ENCODE data around the gene SPEF1.
A peak's percentile ranks its signal among the peaks of the same experiment; 100 is the strongest.

The SPEF1 gene

GRCh38 chr20:3784216-3784853 lies 3.1 kb upstream of the SPEF1 start:
- Mint-ChIP-seq H3K4me1 (peaks cover 45% of the 10 kb centered on the region), H3K36me3 (ENCODE audit: low read depth) (peaks cover 4% of the 10 kb centered on the region), H3K27ac (no peak overlapping the region), H3K9me3 (no peaks in the 10 kb centered on the region), H3K27me3 (ENCODE audit: low read depth) (peaks cover 14% of the 10 kb centered on the region), H3K4me3 (peak overlapping the region; percentile 70 to 73 (median 72))
- no peak for TF ChIP-seq CTCF (IDR thresholded peaks at IDR 0.05; ENCODE audit: unreplicated experiment in 3 of 3)

GRCh38 chr20:3783511-3784195 lies 2.4 kb upstream of the SPEF1 start:
- Mint-ChIP-seq H3K4me3 (peak overlapping the region; percentile 59 to 77 (median 60)), H3K4me1 (peaks cover 44% of the 10 kb centered on the region), H3K27me3 (ENCODE audit: low read depth) (peaks cover 20% of the 10 kb centered on the region), H3K36me3 (ENCODE audit: low read depth) (peaks cover 4% of the 10 kb centered on the region), H3K9me3 (no peaks in the 10 kb centered on the region), H3K27ac (peak overlapping the region in 1 of 3 experiments; percentile 46)
- no peak for TF ChIP-seq CTCF (IDR thresholded peaks at IDR 0.05; ENCODE audit: unreplicated experiment in 3 of 3)

- Mint-ChIP-seq H3K27ac (peak overlapping the region; percentile 46 to 80 (median 63)), H3K9me3 (no peaks in the 10 kb centered on the region), H3K36me3 (ENCODE audit: low read depth) (peaks cover 4% of the 10 kb centered on the region), H3K4me1 (peaks cover 38% of the 10 kb centered on the region), H3K4me3 (peak overlapping the region; percentile 64 to 78 (median 74)), H3K27me3 (ENCODE audit: low read depth) (peaks cover 25% of the 10 kb centered on the region)
- no peak for TF ChIP-seq CTCF (IDR thresholded peaks at IDR 0.05; ENCODE audit: unreplicated experiment in 3 of 3)
Observed at GRCh38 chr20:3783068-3783489, 1.8 kb upstream of the SPEF1 start.

- peaks cover 37% of the 10 kb centered on the region for H3K4me1 Mint-ChIP-seq
- no peaks in the 10 kb centered on the region for H3K9me3 Mint-ChIP-seq
- TF ChIP-seq CTCF (IDR thresholded peaks at IDR 0.05; ENCODE audit: unreplicated experiment in 3 of 3) = no peak
- peaks cover 29% of the 10 kb centered on the region for H3K27me3 Mint-ChIP-seq (ENCODE audit: low read depth)
- peaks cover 4% of the 10 kb centered on the region for H3K36me3 Mint-ChIP-seq (ENCODE audit: low read depth)
- peak overlapping the region; percentile 64 to 78 (median 74) for H3K4me3 Mint-ChIP-seq
- H3K27ac Mint-ChIP-seq = peak overlapping the region; percentile 46 to 80 (median 63)
Observed at GRCh38 chr20:3782597-3782996, 1.3 kb upstream of the SPEF1 start.

DNA sequence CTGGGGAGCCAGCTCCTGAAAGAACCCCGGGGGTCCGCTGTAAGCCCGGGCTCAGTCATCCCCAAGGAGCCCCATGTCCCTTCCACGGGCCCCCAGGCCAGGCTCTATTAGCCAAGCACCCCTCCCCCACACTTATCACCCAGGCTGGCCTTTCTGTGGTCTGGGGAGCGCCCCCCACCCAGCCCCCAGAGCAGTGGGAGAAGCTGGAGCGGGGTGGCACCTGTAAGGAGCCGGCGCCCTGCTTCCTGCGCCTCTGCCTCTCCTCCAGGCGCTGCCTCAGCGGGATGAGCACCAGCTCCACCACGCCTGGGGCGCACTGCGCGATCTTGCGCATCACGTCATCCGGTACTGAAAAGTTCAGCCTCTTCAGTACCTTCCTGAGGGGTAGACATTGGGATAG lies 2.3 kb downstream of the SPEF1 start:
- peak overlapping the region; percentile 16 to 47 (median 38) for H3K4me3 Mint-ChIP-seq
- H3K27ac Mint-ChIP-seq = no peak overlapping the region
- H3K4me1 Mint-ChIP-seq = peaks cover 22% of the 10 kb centered on the region
- H3K36me3 Mint-ChIP-seq (ENCODE audit: low read depth) = no peaks in the 10 kb centered on the region
- H3K9me3 Mint-ChIP-seq = no peaks in the 10 kb centered on the region
- no peak for TF ChIP-seq CTCF (IDR thresholded peaks at IDR 0.05; ENCODE audit: unreplicated experiment in 3 of 3)
- H3K27me3 Mint-ChIP-seq (ENCODE audit: low read depth) = peaks cover 60% of the 10 kb centered on the region

Measured in nephron (organoid).